ENCODE data around the gene RNU7-1. TPM values are rescaled to one million over a fixed set of nuclear protein-coding genes. Genes with fewer than 3 reads are reported as not detected.

Gene RNU7-1
- not detected for total RNA-seq

DNA sequence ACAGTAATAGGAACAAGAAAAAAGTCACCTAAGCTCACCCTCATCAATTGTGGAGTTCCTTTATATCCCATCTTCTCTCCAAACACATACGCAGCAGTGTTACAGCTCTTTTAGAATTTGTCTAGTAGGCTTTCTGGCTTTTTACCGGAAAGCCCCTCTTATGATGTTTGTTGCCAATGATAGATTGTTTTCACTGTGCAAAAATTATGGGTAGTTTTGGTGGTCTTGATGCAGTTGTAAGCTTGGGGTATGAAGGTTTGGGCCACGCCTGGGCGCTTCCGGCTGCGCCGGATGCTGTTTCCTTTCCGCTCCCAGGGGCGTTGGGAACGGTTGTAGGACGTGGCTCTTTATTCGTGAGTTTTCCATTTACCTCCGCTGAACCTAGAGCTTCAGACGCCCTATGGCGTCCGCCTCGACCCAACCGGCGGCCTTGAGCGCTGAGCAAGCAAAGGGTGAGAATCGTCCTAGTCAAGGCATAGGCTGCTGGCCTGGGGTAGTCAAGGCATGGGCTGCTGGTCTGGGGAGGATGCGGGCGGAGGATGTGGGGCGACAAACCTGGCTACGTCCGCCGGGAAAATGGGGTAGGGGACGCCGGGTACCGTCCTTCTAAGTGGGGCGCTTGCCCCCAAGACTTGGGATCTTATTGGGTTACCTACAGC, at the start of gene RNU7-1, which contains the start of gene C12orf57:
Gene RNU7-1, plus strand, starts transcription at position 95 of the 659 bp plus-strand sequence.
Gene C12orf57, plus strand, starts transcription at position 301 of the 659 bp plus-strand sequence. Its CDS starts 100 bp downstream, at position 401.
- H3K4me1 ChIP-seq: peaks cover 36% of the 10 kb centered on the region
- under 1% methylated on average over 23 of the region's 31 CpGs for WGBS
- peak; percentile 19 to 78 for TF ChIP-seq POLR2A (IDR thresholded peaks at IDR 0.05)
- TF ChIP-seq EP300 (IDR thresholded peaks at IDR 0.05): no peak
- peak in 2 of 3 donors; percentile 6 to 60 for TF ChIP-seq POLR2AphosphoS5 (IDR thresholded peaks at IDR 0.05)
- TF ChIP-seq, protein P1, sequence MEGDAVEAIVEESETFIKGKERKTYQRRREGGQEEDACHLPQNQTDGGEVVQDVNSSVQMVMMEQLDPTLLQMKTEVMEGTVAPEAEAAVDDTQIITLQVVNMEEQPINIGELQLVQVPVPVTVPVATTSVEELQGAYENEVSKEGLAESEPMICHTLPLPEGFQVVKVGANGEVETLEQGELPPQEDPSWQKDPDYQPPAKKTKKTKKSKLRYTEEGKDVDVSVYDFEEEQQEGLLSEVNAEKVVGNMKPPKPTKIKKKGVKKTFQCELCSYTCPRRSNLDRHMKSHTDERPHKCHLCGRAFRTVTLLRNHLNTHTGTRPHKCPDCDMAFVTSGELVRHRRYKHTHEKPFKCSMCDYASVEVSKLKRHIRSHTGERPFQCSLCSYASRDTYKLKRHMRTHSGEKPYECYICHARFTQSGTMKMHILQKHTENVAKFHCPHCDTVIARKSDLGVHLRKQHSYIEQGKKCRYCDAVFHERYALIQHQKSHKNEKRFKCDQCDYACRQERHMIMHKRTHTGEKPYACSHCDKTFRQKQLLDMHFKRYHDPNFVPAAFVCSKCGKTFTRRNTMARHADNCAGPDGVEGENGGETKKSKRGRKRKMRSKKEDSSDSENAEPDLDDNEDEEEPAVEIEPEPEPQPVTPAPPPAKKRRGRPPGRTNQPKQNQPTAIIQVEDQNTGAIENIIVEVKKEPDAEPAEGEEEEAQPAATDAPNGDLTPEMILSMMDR (IDR thresholded peaks at IDR 0.05): no peak

DNA sequence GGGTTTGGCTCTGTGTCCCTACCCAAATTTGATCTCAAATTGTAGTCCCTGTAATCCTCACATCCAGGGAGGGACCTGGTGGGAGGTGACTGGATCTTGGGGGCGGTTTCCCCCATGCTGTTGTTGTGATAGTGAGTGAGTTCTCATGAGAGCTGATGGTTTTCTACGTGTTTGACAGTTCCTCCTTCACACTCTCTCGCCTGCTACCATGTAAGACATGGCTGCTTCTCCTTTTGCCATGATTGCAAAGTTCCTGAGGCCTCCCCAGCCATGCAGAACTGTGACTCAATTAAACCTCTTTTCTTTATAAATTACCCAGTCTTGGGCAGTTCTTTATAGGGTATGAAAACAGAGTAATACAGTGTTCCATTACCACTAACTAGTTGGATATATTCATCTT, 49.3 kb upstream of the RNU7-1 start:
- Histone ChIP-seq H3K36me3 (no peaks in the 10 kb centered on the region), H3K27me3 (no peaks in the 10 kb centered on the region), H3K4me1 (peaks cover 13% of the 10 kb centered on the region), H3K9me3 (no peaks in the 10 kb centered on the region), H3K4me3 (no peak overlapping the region), H3K27ac (no peak overlapping the region)
- 92% methylated on average over 3 of the region's 3 CpGs for WGBS
- TF ChIP-seq EP300 (IDR thresholded peaks at IDR 0.05): no peak
- TF ChIP-seq, protein P1 (IDR thresholded peaks at IDR 0.05): no peak
- TF ChIP-seq POLR2AphosphoS5 (IDR thresholded peaks at IDR 0.05): no peak
- TF ChIP-seq POLR2A (IDR thresholded peaks at IDR 0.05): no peak
- DNase-seq (ENCODE audit: low spot score in 2 of 2): no peak

More for the DNA sequence above, at the start of gene RNU7-1, which contains the start of gene C12orf57:
- peak in 1 of 2 donors; percentile 86 for DNase-seq (ENCODE audit: low spot score in 2 of 2)
- Histone ChIP-seq H3K27me3 (no peaks in the 10 kb centered on the region), H3K9me3 (no peaks in the 10 kb centered on the region), H3K4me3 (peak within 1 kb of the TSS; percentile 69), H3K27ac (peak within 1 kb of the TSS; percentile 97), H3K36me3 (peaks cover 13% of the 10 kb centered on the region)

DNA sequence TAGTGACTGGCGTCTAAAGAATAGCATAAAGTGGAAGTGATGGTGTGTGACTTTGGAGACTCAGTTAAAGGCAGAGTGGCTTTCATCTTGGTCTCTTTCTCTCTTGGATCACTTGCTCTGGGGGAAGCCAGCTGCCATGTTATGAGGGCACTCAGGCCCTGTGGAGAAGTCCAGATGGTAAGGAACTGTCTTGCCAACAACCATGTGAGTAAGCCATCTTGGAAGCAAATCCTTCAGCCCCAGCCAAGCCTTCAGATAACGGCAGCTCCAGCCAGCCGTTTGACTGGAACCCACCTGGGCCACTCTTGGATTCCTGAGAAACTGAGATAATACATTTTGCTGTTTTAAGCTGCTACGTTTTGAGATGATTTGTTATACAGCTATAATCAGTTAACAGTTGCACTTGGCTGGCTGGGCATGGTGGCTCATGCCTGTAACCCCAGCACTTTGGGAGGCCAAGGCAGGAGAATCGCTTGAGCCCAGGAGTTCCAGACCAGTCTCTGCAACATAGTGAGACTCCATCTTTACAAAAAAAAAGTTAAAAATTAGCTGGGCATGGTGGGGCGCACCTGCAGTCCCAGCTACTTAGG, 46.7 kb upstream of the RNU7-1 start:
- WGBS: 71% methylated on average over 6 of the region's 6 CpGs
- H3K27me3 ChIP-seq: no peaks in the 10 kb centered on the region
- H3K27ac ChIP-seq: no peak overlapping the region
- H3K36me3 ChIP-seq: no peaks in the 10 kb centered on the region
- H3K9me3 ChIP-seq: no peaks in the 10 kb centered on the region
- no peak for TF ChIP-seq EP300 (IDR thresholded peaks at IDR 0.05)
- TF ChIP-seq, protein P1 (IDR thresholded peaks at IDR 0.05): no peak
- no peak for TF ChIP-seq POLR2A (IDR thresholded peaks at IDR 0.05)
- TF ChIP-seq POLR2AphosphoS5 (IDR thresholded peaks at IDR 0.05): no peak
- no peak overlapping the region for H3K4me3 ChIP-seq
- H3K4me1 ChIP-seq: peaks cover 7% of the 10 kb centered on the region
- no peak for DNase-seq (ENCODE audit: low spot score in 2 of 2)

DNA sequence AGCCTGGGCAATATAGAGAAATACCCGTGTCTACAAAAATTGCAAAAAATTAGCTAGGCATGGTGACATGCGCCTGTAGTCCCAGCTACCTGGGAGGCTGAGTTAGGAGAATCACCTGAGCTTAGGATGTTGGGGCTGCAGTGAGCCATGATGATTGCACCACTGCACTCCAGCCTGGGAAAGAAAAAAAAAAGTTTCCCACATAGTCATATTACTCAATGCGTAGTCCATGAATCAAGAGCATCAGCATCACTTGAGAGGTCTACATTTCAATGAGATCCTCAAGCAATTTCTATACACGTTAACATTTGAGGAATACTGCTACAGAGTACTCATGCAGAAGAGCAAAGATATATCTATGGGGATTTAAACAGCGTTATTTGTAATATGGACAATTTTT, 44.2 kb upstream of the RNU7-1 start:
- no peak for DNase-seq (ENCODE audit: low spot score in 2 of 2)
- Histone ChIP-seq H3K4me3 (no peak overlapping the region), H3K27ac (no peak overlapping the region), H3K4me1 (peaks cover 11% of the 10 kb centered on the region), H3K36me3 (no peaks in the 10 kb centered on the region), H3K9me3 (no peaks in the 10 kb centered on the region), H3K27me3 (no peaks in the 10 kb centered on the region)
- 89% methylated on average over 5 of the region's 5 CpGs for WGBS
- TF ChIP-seq, protein P1 (IDR thresholded peaks at IDR 0.05): no peak
- TF ChIP-seq EP300 (IDR thresholded peaks at IDR 0.05) (no peak), POLR2AphosphoS5 (IDR thresholded peaks at IDR 0.05) (no peak), POLR2A (IDR thresholded peaks at IDR 0.05) (no peak)

DNA sequence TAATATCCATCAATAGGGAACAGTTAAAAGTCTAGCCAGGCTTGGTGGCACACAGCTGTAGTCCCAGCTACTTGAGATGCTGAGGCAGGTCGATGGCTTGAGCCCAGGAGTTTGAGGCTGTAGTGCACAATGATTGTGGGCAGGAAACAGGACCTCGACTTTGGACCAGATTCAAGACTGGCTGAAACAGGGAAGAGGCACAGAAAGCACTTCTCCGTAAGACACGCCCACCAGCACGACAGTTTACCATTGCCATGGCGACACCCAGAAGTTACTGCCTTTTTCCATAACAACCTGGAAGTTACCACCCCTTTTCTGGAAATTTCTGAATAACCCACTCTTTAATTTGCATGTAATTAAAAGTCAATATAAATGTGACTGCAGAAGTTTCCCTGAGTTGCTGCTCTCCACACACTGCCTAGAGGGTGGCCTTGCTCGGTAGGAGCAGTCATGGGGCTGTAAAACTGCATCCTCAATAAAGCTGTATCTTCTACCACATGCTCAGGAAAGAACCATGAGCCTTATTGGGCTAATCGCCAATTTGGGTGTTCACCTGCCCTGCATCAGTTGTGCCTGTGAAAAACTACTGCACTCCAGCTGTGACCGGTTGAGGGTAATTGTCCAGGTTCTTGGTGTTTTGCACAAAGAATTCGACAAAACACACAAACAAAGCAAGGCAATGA, 43.6 kb upstream of the RNU7-1 start:
- no peak overlapping the region for H3K4me3 ChIP-seq
- 64% methylated on average over 10 of the region's 10 CpGs for WGBS
- no peaks in the 10 kb centered on the region for H3K9me3 ChIP-seq
- peaks cover 13% of the 10 kb centered on the region for H3K4me1 ChIP-seq
- H3K36me3 ChIP-seq: no peaks in the 10 kb centered on the region
- no peaks in the 10 kb centered on the region for H3K27me3 ChIP-seq
- no peak overlapping the region for H3K27ac ChIP-seq
- DNase-seq (ENCODE audit: low spot score in 2 of 2): peak in 1 of 2 donors; percentile 77
- TF ChIP-seq EP300 (IDR thresholded peaks at IDR 0.05) (no peak), POLR2A (IDR thresholded peaks at IDR 0.05) (no peak), POLR2AphosphoS5 (IDR thresholded peaks at IDR 0.05) (no peak)
- TF ChIP-seq, protein P1 (IDR thresholded peaks at IDR 0.05): no peak
